Suprapubic skin (tissue), 4 donors: ENCODE measurements around the gene ABHD12B. TPM values are rescaled to one million over a fixed set of nuclear protein-coding genes. Genes with fewer than 3 reads are reported as not detected.

ENCODE experiments used
- DNase-seq, 2 donors: peaks; one replicate each; pipeline ENCODE4 v3.0.0-alpha.2; 2019; ENCODE audit warnings: low spot score in 2 of 2
- H3K27ac ChIP-seq: fragments of 200-600 bp; sonication (generic); one replicate; pipeline ENCODE4 v1.5.1; 2019
- H3K27me3 ChIP-seq: fragments of 200-600 bp; sonication (generic); one replicate; pipeline ENCODE4 v1.5.1; 2019
- H3K36me3 ChIP-seq: fragments of 200-600 bp; sonication (generic); one replicate; pipeline ENCODE4 v1.5.1; 2019
- H3K4me1 ChIP-seq: fragments of 200-600 bp; sonication (generic); one replicate; pipeline ENCODE4 v1.5.1; 2019
- H3K4me3 ChIP-seq: fragments of 200-600 bp; sonication (generic); one replicate; pipeline ENCODE4 v1.5.1; 2019; ENCODE audit warnings: mild to moderate bottlenecking
- H3K9me3 ChIP-seq: fragments of 200-600 bp; sonication (generic); one replicate; pipeline ENCODE4 v1.5.1; 2019
- CTCF ChIP-seq, 2 donors: fragments of 200-600 bp in 1 of 2; fragments of 450-650 bp in 1 of 2; sonication (generic) in 1 of 2; IDR thresholded peaks; one replicate each; pipeline ENCODE4 v1.5.1; 2016 to 2019; ENCODE audit warnings: antibody characterized with exemption in 2 of 2, mild to moderate bottlenecking in 1 of 2, moderate library complexity in 1 of 2
- EP300 ChIP-seq: sonication (generic); formaldehyde crosslinking; IDR thresholded peaks from one replicate; pipeline ENCODE4 v1.6.1; 2017; ENCODE audit warnings: antibody characterized with exemption
- POLR2A ChIP-seq, 2 donors: fragments of 450-650 bp; IDR thresholded peaks; one replicate each; pipeline ENCODE4 v1.6.1; 2017; ENCODE audit warnings: antibody characterized with exemption in 2 of 2, mild to moderate bottlenecking in 2 of 2, moderate library complexity in 2 of 2
- POLR2AphosphoS5 ChIP-seq, 3 donors: sonication (generic); formaldehyde crosslinking; IDR thresholded peaks; one replicate each; pipeline ENCODE4 v1.6.1; 2017; ENCODE audit warnings: antibody characterized with exemption in 3 of 3
- WGBS: methylation state at CpG from one replicate; pipeline ENCODE4 v1.1.5; 2018; 5-methylcytosine and 5-hydroxymethylcytosine counted together
- total RNA-seq, 4 donors: library from RNA; depleted of rRNA; stranded (reverse); fragments of >200 nt; gene quantifications; one replicate each; pipeline ENCODE4 v1.1.0, GENCODE V29; 2016

ABHD12B gene
- total RNA-seq, 4 donors from 2014 or later: 9.1 to 32.0 (median 25.2) TPM

- H3K4me3 ChIP-seq: no peak overlapping the region
- peaks cover 52% of the 10 kb centered on the region for H3K36me3 ChIP-seq
- no peak for DNase-seq
- TF ChIP-seq POLR2A (IDR thresholded peaks at IDR 0.05) (no peak), CTCF (IDR thresholded peaks at IDR 0.05) (no peak)
- 84% methylated on average over 3 of the region's 3 CpGs for WGBS
- no peaks in the 10 kb centered on the region for H3K9me3 ChIP-seq
- no peaks in the 10 kb centered on the region for H3K27me3 ChIP-seq
- H3K4me1 ChIP-seq: no peaks in the 10 kb centered on the region
- H3K27ac ChIP-seq: no peak overlapping the region
These were observed 55.1 kb downstream of the ABHD12B start for GRCh38 chr14:50926851-50927386.

- WGBS: 74% methylated on average over 6 of the region's 6 CpGs
- H3K4me3 ChIP-seq: no peak overlapping the region
- peaks cover 40% of the 10 kb centered on the region for H3K36me3 ChIP-seq
- no peak overlapping the region for H3K27ac ChIP-seq
- H3K9me3 ChIP-seq: no peaks in the 10 kb centered on the region
- H3K4me1 ChIP-seq: no peaks in the 10 kb centered on the region
- TF ChIP-seq POLR2AphosphoS5 (IDR thresholded peaks at IDR 0.05) (no peak), POLR2A (IDR thresholded peaks at IDR 0.05) (no peak), CTCF (IDR thresholded peaks at IDR 0.05) (no peak), EP300 (no peak)
- H3K27me3 ChIP-seq: no peaks in the 10 kb centered on the region
- DNase-seq: no peak
These were observed 56.3 kb downstream of the ABHD12B start for GRCh38 chr14:50928002-50928635.

- TF ChIP-seq CTCF (IDR thresholded peaks at IDR 0.05) (no peak), POLR2A (IDR thresholded peaks at IDR 0.05) (no peak), POLR2AphosphoS5 (IDR thresholded peaks at IDR 0.05) (no peak), EP300 (no peak)
- H3K36me3 ChIP-seq: peaks cover 38% of the 10 kb centered on the region
- no peak for DNase-seq
- H3K27me3 ChIP-seq: no peaks in the 10 kb centered on the region
- H3K9me3 ChIP-seq: no peaks in the 10 kb centered on the region
- H3K27ac ChIP-seq: no peak overlapping the region
- H3K4me1 ChIP-seq: no peaks in the 10 kb centered on the region
- 93% methylated on average over 2 of the region's 2 CpGs for WGBS
- H3K4me3 ChIP-seq: no peak overlapping the region
These were observed 57.7 kb downstream of the ABHD12B start for GRCh38 chr14:50929506-50929905.

- H3K4me3 ChIP-seq: no peak overlapping the region
- no peaks in the 10 kb centered on the region for H3K9me3 ChIP-seq
- H3K27ac ChIP-seq: no peak overlapping the region
- peaks cover 5% of the 10 kb centered on the region for H3K4me1 ChIP-seq
- no peak for DNase-seq
- H3K27me3 ChIP-seq: no peaks in the 10 kb centered on the region
- WGBS: 93% methylated on average over 3 of the region's 3 CpGs
- peaks cover 36% of the 10 kb centered on the region for H3K36me3 ChIP-seq
- TF ChIP-seq EP300 (no peak), POLR2AphosphoS5 (IDR thresholded peaks at IDR 0.05) (no peak), CTCF (IDR thresholded peaks at IDR 0.05) (no peak), POLR2A (IDR thresholded peaks at IDR 0.05) (no peak)
These were observed 59.7 kb downstream of the ABHD12B start for GRCh38 chr14:50931559-50931958.

- Histone ChIP-seq H3K27ac (no peak overlapping the region), H3K4me1 (peaks cover 9% of the 10 kb centered on the region), H3K4me3 (no peak overlapping the region), H3K36me3 (peaks cover 34% of the 10 kb centered on the region), H3K9me3 (no peaks in the 10 kb centered on the region), H3K27me3 (no peaks in the 10 kb centered on the region)
- 69% methylated on average over 1 of the region's 1 CpG for WGBS
- no peak for DNase-seq
- no peak for TF ChIP-seq CTCF (IDR thresholded peaks at IDR 0.05)
- TF ChIP-seq POLR2A (IDR thresholded peaks at IDR 0.05): no peak
- no peak for TF ChIP-seq POLR2AphosphoS5 (IDR thresholded peaks at IDR 0.05)
- no peak for TF ChIP-seq EP300
These were observed 60.3 kb downstream of the ABHD12B start for GRCh38 chr14:50932156-50932555.
